Uterus (tissue), 2 donors: ENCODE results near the gene C1QTNF3.

Experiments
- POLR2A ChIP-seq, 2 donors: fragments of 450-650 bp; IDR thresholded peaks; one replicate each; pipeline ENCODE4 v1.6.1; 2016; ENCODE audit warnings: antibody characterized with exemption in 2 of 2, mild to moderate bottlenecking in 1 of 2, moderate library complexity in 1 of 2
- TF ChIP-seq, protein P1 (sequence below), 4 experiments: fragments of 200-600 bp in 2 of 4; fragments of 450-650 bp in 2 of 4; sonication (generic) in 2 of 4; IDR thresholded peaks; one replicate each; pipeline ENCODE4 v1.5.1; 2016 to 2019; ENCODE audit warnings: antibody characterized with exemption in 4 of 4, mild to moderate bottlenecking in 2 of 4, moderate library complexity in 1 of 4

GRCh38 chr5:34017254-34017653, 25.8 kb downstream of the C1QTNF3 start:
- TF ChIP-seq, protein P1, sequence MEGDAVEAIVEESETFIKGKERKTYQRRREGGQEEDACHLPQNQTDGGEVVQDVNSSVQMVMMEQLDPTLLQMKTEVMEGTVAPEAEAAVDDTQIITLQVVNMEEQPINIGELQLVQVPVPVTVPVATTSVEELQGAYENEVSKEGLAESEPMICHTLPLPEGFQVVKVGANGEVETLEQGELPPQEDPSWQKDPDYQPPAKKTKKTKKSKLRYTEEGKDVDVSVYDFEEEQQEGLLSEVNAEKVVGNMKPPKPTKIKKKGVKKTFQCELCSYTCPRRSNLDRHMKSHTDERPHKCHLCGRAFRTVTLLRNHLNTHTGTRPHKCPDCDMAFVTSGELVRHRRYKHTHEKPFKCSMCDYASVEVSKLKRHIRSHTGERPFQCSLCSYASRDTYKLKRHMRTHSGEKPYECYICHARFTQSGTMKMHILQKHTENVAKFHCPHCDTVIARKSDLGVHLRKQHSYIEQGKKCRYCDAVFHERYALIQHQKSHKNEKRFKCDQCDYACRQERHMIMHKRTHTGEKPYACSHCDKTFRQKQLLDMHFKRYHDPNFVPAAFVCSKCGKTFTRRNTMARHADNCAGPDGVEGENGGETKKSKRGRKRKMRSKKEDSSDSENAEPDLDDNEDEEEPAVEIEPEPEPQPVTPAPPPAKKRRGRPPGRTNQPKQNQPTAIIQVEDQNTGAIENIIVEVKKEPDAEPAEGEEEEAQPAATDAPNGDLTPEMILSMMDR (IDR thresholded peaks at IDR 0.05), result no peak
- no peak for TF ChIP-seq POLR2A (IDR thresholded peaks at IDR 0.05)
